PC-3 (cell line): Measurements from ENCODE around the gene RPL6.

Source experiments
- EZH2 ChIP-seq: fragments of 300-600 bp; sonication (generic); IDR thresholded peaks from one replicate; pipeline ENCODE4 v1.6.1; 2017; ENCODE audit warnings: antibody characterized with exemption, mild to moderate bottlenecking, low read length; ENCODE audit not compliant: unreplicated experiment
- EZH2phosphoT487 ChIP-seq: fragments of 300-600 bp; sonication (generic); IDR thresholded peaks from 2 replicates; pipeline ENCODE4 v1.6.1; 2018; ENCODE audit warnings: mild to moderate bottlenecking, antibody characterized with exemption, low read length, borderline replicate concordance
- TF ChIP-seq, protein P1 (sequence below): fragments of 300-600 bp; sonication (generic); conservative IDR thresholded peaks from 2 replicates; pipeline ENCODE4 v1.5.1; 2017; ENCODE audit warnings: antibody characterized with exemption, low read depth, mild to moderate bottlenecking, low read length

DNA sequence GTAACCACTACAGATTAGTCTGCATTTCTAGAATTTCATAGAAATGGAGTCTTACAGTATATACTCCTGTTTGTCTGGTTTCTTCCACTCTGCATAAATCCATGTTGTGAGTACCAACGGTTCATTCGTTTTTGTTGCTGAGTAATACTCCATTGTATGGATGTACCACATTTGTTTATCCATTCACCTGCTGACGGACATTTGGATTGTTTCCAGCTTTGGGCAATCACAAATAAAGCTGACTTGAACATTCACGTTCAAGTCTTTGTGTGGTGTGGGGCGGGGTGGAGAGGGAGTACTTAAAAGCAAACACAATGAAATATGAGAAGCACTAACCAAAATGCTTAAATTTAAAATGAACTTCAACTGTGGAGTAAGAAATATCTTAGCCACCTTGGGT is 34.3 kb downstream of the RPL6 start:
- TF ChIP-seq, protein P1, sequence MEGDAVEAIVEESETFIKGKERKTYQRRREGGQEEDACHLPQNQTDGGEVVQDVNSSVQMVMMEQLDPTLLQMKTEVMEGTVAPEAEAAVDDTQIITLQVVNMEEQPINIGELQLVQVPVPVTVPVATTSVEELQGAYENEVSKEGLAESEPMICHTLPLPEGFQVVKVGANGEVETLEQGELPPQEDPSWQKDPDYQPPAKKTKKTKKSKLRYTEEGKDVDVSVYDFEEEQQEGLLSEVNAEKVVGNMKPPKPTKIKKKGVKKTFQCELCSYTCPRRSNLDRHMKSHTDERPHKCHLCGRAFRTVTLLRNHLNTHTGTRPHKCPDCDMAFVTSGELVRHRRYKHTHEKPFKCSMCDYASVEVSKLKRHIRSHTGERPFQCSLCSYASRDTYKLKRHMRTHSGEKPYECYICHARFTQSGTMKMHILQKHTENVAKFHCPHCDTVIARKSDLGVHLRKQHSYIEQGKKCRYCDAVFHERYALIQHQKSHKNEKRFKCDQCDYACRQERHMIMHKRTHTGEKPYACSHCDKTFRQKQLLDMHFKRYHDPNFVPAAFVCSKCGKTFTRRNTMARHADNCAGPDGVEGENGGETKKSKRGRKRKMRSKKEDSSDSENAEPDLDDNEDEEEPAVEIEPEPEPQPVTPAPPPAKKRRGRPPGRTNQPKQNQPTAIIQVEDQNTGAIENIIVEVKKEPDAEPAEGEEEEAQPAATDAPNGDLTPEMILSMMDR, result no peak
- TF ChIP-seq EZH2, result no peak
- TF ChIP-seq EZH2phosphoT487, result no peak
